KOPT-K1 (cell line): Measurements from ENCODE around the gene LRRK1.

ENCODE experiments used
- H3K27ac ChIP-seq: fragments of 200-600 bp; sonication (generic); 2 replicates; pipeline ENCODE4 v1.5.1; 2016; ENCODE audit warnings: antibody characterized with exemption, mild to moderate bottlenecking, low read depth, low read length; ENCODE audit not compliant: poor library complexity, severe bottlenecking
- H3K36me3 ChIP-seq: fragments of 200-600 bp; sonication (generic); 2 replicates; pipeline ENCODE4 v1.5.1; 2017; ENCODE audit warnings: antibody characterized with exemption, mild to moderate bottlenecking, low read length, moderate library complexity; ENCODE audit not compliant: insufficient read depth
- H3K9me3 ChIP-seq: fragments of 200-600 bp; sonication (generic); 2 replicates; pipeline ENCODE4 v1.5.1; 2017; ENCODE audit warnings: antibody characterized with exemption, low read length, mild to moderate bottlenecking; ENCODE audit not compliant: insufficient read depth, poor library complexity, severe bottlenecking

The LRRK1 gene

DNA sequence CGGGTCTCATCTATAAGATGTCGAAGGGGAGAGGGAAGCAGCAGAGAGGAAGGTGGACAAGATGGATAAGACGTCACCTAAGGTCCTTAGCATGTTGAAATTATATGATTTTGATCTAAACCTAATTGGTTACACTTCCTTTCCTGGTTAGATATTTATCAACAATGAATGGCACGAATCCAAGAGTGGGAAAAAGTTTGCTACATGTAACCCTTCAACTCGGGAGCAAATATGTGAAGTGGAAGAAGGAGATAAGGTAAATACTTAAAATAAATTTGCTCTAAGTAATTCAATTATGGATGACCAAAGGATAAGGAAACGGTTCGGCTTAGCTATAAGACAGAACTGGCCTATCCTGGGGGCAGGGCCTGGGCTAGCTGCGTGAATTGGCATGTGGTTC lies 34.0 kb upstream of the LRRK1 start:
- Histone ChIP-seq H3K9me3 (no peaks in the 10 kb centered on the region), H3K36me3 (no peaks in the 10 kb centered on the region), H3K27ac (no peak overlapping the region)

DNA sequence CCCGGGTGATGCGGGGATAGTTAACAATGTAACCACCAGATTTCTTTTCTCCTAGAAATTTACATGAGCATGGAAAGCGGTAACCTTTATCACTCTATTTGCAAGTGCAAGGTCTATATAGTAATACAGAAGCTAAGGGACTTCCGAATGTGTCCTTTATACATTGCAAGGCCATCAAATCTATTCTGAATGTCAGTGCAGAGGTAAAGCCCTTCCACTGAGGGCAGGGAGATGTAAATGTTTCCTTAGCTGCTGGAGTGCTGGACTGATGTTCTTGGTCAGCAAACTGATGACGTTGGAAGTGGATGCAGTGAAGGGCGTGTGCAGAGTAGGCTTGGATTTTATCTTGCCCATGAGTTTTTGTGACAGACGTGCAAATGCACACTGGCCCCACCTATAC lies 33.3 kb upstream of the LRRK1 start:
- Histone ChIP-seq H3K27ac (no peak overlapping the region), H3K36me3 (no peaks in the 10 kb centered on the region), H3K9me3 (no peaks in the 10 kb centered on the region)

DNA sequence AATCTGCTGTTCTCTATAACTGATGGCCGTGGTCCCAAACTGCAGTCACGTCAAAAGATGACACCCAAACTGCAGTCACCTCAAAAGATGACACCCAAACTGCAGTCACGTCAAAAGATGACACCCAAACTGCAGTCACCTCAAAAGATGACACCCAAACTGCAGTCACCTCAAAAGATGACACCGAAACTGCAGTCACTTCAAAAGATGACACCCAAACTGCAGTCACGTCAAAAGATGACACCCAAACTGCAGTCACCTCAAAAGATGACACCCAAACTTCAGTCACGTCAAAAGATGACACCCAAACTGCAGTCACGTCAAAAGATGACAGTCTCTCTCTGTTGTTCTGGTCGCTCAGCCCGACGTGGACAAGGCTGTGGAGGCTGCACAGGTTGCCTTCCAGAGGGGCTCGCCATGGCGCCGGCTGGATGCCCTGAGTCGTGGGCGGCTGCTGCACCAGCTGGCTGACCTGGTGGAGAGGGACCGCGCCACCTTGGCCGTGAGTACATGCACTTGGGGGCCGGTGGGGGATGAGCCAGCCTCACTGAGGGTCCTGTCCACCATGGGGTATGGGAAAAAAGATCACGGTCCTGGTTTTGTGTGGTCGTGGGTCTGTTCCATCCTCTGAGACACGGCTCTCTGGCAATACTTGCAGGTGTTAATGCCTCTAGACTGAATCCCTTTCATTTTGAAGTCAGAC lies 31.8 kb upstream of the LRRK1 start:
- Histone ChIP-seq H3K36me3 (no peaks in the 10 kb centered on the region), H3K9me3 (no peaks in the 10 kb centered on the region), H3K27ac (no peak overlapping the region)

DNA sequence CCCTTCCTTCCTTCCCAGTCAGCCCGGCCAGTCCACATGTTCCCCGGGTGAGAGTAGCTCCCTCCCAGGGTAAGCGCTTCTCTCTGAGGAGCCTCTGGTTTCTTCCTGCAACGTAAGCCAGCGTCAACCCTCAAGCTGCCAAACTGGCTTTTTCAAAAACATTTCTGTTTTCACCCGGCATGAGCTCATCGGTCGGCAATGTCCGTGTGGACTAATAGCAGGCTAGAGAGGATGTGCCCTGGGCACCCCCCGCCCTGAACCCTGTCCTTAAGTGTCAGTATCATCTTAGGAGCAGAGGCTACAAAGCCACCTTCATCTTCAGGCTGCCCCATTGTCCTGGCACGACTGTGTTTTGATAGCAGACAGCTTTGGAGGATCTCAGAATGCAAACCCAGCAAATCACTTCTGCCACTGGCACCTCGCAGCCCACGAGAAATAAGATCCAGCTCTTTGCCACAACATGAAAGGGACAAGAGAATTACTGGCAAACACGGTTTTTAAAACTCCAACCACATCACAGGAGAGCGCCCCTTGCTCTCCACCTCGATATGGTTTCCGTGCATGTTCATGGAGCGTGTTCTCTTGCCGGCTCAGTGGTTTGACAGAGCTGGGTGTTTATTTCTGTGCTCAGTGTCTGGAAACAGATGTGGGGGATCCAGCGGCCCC lies 29.6 kb upstream of the LRRK1 start:
- no peaks in the 10 kb centered on the region for H3K9me3 ChIP-seq
- H3K36me3 ChIP-seq, result no peaks in the 10 kb centered on the region
- no peak overlapping the region for H3K27ac ChIP-seq

DNA sequence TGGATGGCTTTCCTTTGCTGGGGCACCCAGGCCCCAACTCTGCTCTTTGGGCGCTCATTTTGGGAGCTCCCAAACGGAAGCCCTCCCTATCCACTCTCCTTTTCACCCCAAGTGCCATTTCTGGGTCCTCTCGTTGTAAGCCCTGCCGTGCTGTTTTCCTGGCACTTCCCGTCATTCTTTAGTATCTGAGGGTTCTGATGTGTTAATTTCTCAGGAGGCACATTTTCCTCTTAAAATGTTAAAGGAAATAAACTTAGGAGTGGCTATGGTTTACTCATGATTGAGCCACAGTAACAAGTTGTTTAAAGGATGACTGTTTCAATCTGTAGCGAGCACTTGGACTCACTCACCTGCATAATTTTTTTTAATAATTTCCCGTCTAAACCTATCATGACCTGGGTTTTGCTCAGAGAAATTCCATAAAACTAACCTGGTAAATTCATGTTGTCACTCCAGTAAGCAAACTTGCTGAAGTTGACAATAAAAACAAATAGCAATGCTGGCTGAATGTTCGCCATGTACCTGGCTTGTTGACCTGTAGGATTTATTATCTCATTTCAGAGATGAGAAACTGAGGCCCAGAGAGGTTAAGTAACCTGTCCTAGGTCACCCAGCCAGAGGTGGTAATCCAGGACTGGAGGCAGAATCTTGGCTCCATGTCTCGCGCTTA lies 29.0 kb upstream of the LRRK1 start:
- Histone ChIP-seq H3K27ac (no peak overlapping the region), H3K36me3 (no peaks in the 10 kb centered on the region), H3K9me3 (no peaks in the 10 kb centered on the region)

DNA sequence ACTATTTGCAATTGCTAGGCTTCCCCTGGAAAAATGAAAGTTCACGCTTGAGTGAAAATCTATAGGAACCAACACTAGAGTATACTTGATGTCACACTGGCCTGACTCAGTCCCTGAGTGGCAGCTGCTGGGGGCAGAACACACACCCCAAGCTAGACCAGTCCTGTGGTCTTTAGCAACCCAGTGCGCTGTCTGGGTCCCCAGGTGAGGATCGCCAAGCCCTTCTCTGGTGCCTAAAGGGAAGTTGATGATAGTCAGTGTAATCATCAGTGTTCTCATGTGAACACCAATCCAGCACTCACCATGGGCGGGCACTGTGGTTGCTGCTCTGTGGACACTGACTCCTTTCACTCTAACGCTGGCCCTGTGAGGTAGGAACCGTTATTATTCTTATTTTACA lies 28.3 kb upstream of the LRRK1 start:
- Histone ChIP-seq H3K36me3 (no peaks in the 10 kb centered on the region), H3K27ac (no peak overlapping the region), H3K9me3 (no peaks in the 10 kb centered on the region)

DNA sequence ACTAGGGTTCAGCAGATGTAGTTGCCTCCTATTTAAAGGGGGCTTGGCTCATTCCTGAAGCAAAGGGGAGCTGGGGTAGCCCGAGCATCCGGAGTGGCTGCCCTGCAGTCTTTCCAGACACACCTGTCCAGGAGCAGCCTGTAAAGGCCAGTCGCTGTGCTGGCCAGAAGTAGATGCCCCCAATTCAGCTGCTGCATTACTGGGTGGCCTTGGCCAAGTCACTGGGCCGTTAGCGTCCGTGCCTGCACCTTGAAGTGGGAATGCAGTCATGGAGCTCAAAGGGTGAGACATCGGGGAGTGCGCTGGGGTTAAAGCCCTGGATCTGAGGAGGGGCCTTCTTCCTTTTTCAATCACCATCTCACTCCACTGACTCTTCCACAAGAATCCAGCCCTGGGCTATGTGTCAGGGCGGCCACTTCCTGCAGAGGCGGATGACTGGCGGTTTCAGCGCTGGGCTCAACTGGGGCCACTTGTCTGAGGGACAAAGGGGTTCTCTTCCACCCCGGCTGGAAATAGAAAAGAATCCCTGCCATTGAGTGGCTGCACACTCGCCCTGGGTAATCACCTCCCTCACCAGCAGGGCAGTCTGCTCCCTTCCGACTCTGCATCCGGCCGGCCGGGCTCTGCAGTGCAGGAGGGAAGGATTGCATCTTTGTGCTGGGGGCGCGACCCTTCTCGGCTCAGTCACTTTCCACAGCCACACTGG lies 27.7 kb upstream of the LRRK1 start:
- H3K36me3 ChIP-seq, result no peaks in the 10 kb centered on the region
- no peaks in the 10 kb centered on the region for H3K9me3 ChIP-seq
- no peak overlapping the region for H3K27ac ChIP-seq

DNA sequence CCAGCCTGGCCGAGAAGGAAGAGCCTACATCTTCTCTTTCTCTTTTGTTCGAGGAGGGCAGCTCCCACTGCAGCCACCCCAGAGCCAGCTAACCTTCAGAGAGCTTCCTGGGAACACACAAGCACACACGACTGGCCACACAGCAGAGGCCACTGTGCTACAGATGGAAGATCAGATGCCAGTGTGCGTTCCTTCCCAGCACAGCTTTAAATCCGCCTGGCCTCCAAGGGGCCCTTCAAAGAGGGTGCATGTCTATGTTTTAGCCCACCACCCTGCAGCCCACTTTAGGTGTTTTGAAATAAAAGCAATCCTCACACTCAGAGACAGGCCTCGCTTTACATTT lies 27.2 kb upstream of the LRRK1 start:
- H3K36me3 ChIP-seq, result no peaks in the 10 kb centered on the region
- no peak overlapping the region for H3K27ac ChIP-seq
- H3K9me3 ChIP-seq, result no peaks in the 10 kb centered on the region

DNA sequence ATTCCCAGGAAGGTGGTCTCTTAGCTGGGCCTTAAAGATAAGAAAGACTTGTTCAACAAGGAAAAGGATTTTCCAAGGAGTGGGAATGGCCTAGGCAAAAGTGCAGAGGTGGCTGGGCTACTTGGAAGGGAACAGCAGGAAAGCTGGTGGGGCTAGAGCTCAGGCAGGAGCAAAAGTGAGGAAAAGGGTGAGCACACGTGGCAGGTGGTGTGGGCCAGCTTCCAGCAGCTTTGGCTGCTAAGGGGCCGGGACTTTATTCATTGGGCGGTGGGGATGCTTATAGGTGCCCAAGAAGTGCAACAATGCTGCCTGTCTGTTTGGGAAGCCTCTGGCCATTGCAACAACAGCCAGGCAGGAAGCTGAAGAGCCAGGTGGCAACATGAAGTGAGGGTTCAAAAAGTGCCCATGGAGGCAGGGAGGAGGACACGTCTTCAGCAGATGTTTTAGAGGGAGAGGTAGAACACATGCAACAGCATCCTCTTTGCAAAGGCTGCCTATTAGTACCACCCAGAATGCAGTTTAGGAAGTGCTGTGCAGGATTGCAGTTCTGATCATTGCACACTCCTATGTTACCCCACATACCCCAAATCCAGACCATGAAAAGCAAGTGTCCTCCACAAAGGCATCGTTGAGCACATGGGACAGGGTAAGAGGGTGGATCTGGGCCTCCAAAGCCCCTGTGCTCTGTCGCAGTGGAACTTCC lies 25.7 kb upstream of the LRRK1 start:
- no peak overlapping the region for H3K27ac ChIP-seq
- H3K36me3 ChIP-seq, result no peaks in the 10 kb centered on the region
- H3K9me3 ChIP-seq, result no peaks in the 10 kb centered on the region

DNA sequence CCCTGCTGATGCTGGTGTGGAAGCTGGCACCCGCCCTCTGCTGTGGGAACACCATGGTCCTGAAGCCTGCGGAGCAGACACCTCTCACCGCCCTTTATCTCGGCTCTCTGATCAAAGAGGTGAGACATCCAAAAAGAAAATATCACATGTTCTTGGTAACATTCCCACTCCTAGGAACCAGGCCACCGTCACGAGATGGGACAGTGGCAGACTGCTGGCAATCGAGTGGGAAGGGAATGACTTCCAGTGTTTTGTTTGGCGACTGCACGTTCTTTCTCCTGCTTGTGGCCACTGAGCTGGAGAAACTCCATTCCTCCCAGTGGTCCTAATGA lies 25.2 kb upstream of the LRRK1 start:
- H3K36me3 ChIP-seq, result no peaks in the 10 kb centered on the region
- H3K27ac ChIP-seq, result no peak overlapping the region
- no peaks in the 10 kb centered on the region for H3K9me3 ChIP-seq

DNA sequence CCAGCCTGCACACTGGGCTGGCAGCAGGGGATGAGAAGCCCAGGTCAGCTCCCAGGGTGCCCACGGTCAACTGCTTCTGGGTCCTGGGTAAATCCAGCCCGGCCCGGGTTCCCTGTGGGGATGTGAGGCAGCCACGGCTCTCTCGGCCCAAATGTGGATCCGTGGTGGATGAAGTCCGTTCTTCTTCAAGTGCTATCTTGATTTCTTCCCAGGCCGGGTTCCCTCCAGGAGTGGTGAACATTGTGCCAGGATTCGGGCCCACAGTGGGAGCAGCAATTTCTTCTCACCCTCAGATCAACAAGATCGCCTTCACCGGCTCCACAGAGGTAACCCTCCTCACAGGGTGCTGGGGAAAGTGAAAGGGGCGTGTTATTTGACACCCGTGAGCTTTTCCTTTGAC lies 23.4 kb upstream of the LRRK1 start:
- no peaks in the 10 kb centered on the region for H3K9me3 ChIP-seq
- H3K36me3 ChIP-seq, result no peaks in the 10 kb centered on the region
- no peak overlapping the region for H3K27ac ChIP-seq

DNA sequence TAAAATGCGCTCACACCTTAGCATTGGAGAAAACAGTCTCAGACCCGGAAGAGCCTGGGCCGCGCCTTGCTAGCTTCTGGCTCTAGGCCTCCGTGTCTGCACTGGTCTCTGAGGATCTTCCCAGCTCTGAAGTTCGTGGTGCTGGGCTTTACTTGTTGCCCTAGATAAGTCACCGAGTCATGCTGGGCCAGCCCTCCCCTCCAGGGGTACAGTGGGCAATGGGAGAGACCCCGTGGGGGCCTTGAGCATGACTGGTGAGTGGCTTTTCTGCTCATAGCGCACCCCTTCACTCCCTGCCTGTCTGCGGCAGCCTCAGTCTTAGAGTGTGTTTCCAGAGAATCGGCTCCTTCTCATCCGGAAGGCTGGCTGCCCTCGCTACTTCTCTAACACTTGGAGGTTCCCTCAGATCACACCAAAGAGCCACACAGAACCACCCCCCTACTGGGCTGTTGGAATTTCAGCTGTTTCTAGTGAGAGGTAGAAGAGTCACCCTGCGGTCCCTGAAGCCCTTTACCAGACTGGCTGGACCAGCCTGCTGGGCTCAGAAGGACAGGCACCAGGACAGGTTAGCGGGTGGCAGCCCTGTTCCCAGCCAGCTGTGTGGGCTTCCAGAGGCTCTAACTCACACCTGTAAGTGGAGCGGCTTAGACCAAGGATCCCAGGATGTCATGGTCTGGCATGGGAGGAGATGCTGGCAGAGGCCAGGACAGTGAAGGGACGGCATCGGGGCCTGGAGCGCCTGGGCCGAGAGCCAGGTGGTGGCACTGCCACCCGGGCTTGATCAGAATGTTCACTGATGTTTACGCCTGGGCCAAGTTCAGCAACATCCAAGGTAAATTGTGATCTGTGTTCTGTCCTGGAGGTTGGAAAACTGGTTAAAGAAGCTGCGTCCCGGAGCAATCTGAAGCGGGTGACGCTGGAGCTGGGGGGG lies 21.7 kb upstream of the LRRK1 start:
- no peaks in the 10 kb centered on the region for H3K9me3 ChIP-seq
- no peak overlapping the region for H3K27ac ChIP-seq
- no peaks in the 10 kb centered on the region for H3K36me3 ChIP-seq

DNA sequence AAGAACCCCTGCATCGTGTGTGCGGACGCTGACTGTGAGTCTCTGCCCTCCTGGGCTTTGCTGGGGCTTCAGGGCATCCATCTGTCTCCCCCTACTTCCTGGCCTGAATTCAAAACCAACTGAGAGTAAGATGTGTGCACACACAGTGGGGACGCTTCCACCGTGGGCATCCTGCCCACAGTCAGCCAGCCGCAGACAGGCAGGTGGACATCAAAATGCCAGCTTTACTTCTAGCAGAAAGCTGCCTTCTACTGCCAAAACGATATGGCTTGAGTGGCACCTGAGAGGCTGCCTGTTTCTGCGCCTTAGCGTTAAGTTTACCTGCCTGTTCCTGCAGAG lies 21.0 kb upstream of the LRRK1 start:
- Histone ChIP-seq H3K9me3 (no peaks in the 10 kb centered on the region), H3K27ac (no peak overlapping the region), H3K36me3 (no peaks in the 10 kb centered on the region)

DNA sequence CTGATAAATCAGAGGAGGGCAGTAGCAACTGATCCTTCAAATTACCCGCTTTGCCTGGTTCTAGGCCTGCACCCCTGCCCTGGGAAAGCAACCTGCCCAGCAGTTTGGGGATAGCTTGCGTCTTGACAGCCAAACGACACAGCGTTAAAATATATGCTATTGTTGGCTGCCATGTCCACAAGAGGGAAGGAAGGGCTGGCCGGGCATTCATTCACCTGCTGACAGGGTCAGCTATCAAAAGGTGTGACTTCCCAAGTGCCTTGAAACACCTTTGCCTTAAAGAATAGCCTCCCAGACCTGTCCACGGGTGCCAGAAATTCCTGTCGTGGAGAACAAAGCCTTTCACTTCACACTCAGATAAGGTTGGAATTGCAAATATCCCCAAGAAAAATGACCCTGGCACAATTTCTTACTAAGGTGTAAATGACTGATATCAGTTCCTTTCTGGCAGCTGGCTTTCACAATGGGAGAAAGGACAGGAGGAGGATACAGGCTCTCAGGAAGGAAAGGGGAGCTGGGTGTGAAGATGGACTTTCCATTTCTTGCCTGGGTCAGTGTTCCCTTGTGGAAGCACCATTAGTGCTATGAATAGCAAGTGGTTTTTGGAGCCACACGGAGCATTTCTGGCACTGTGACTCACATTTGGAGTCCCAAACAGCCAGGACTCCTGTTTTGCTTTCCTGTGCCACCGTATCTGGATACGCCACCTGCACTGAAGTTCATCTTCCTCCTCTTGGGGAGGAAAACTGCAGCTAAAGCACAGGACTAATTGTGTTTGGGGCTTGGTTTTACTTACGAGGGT lies 20.3 kb upstream of the LRRK1 start:
- no peaks in the 10 kb centered on the region for H3K9me3 ChIP-seq

More for the DNA sequence above, 20.3 kb upstream of the LRRK1 start:
- Histone ChIP-seq H3K27ac (no peak overlapping the region), H3K36me3 (no peaks in the 10 kb centered on the region)
